ENCODE measurements around the gene CROCC2.

Gene CROCC2

DNA sequence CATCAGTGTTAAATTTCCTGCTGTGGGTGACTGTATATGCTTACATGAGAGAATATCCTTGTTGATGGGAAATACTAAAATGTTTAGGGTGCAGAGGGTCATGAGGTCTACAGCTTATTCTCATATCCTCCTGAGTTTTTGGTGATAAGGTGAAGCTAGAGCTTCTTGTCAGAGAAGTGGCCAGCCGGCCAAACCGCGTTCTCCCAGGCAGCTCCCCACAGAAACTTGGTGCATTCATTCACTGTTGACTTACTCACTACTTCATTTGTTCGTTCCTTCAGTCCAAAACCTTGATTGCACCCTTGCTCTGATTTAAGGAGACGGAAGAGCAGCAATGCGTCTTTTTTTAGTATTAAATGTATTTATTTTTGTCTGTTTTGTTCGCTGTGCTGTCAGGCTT lies 101.0 kb downstream of the CROCC2 start:
- TF ChIP-seq, protein P1, sequence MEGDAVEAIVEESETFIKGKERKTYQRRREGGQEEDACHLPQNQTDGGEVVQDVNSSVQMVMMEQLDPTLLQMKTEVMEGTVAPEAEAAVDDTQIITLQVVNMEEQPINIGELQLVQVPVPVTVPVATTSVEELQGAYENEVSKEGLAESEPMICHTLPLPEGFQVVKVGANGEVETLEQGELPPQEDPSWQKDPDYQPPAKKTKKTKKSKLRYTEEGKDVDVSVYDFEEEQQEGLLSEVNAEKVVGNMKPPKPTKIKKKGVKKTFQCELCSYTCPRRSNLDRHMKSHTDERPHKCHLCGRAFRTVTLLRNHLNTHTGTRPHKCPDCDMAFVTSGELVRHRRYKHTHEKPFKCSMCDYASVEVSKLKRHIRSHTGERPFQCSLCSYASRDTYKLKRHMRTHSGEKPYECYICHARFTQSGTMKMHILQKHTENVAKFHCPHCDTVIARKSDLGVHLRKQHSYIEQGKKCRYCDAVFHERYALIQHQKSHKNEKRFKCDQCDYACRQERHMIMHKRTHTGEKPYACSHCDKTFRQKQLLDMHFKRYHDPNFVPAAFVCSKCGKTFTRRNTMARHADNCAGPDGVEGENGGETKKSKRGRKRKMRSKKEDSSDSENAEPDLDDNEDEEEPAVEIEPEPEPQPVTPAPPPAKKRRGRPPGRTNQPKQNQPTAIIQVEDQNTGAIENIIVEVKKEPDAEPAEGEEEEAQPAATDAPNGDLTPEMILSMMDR (IDR thresholded peaks at IDR 0.05; ENCODE audit: low read depth, low read length), result no peak
- no peak overlapping the region for H3K4me3 ChIP-seq (replicated peaks in 1 of 2; ENCODE audit: low read depth in 2 of 2, low read length in 2 of 2)
- no peak for DNase-seq (ENCODE audit: low read depth in 2 of 2)

DNA sequence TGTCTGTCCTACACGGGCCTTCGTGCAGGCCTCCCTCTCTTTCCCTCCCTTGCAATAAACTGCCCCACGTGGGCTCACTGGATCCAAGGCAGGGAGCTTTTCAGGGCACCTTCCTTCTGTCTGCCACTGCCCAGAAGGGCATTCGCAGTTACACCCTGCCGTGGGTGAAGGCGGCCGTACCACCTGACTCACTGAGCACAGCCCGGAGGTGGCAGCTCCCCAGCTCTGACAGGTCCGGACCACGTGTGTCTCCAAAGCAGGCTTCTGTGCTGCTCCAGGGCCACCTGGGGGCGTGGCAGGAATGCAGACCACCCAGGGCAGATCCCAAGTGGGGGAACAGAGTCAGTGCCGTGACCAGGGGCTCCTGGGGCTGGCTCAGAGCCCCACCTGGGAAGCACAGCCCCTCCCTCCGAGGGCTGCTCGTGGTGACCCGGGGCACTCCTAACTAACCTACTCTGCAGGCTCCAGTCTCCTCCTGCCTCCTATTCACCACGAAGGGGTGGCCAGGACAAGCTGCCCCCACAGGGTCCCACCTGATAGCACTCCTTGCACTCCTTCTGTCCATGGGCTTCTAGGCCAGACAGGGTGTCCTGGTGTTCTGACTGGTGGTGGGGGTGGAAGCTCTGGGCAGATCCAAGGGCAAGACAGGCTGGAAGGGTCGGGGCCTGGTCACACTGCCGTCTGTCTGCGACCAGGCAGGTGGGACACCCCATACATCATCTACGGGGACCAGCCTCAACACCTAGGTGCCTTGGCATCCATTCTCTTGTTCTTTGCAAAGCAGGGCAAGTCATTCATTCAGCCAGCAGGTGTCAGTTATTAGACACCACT lies 102.0 kb downstream of the CROCC2 start:
- DNase-seq (ENCODE audit: low read depth in 2 of 2), result no peak
- no peak overlapping the region for H3K4me3 ChIP-seq (replicated peaks in 1 of 2; ENCODE audit: low read depth in 2 of 2, low read length in 2 of 2)
- TF ChIP-seq, protein P1 (IDR thresholded peaks at IDR 0.05; ENCODE audit: low read depth, low read length), result no peak

DNA sequence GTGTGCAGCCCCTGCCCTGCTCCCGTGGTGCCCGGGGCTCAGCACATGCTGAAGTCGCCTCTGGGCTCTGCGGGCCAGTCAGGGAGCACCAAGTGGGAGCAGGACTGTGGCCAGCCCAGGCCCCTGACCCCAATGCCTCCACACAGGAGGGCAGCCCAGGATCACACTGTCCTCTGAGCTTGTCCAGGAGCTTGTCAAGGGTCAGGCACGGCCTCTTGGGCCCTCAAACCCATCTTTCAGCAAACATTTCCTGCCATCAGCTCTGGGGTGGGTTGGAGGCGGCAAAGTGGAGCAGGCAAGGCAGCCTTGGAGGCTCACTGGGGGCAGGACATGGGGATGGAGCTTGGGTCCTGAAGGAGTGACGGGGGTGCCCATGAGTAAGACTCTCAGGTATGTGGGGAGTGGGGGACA lies 102.6 kb downstream of the CROCC2 start:
- DNase-seq (ENCODE audit: low read depth in 2 of 2), result no peak
- TF ChIP-seq, protein P1 (IDR thresholded peaks at IDR 0.05; ENCODE audit: low read depth, low read length), result no peak
- no peak overlapping the region for H3K4me3 ChIP-seq (replicated peaks in 1 of 2; ENCODE audit: low read depth in 2 of 2, low read length in 2 of 2)

DNA sequence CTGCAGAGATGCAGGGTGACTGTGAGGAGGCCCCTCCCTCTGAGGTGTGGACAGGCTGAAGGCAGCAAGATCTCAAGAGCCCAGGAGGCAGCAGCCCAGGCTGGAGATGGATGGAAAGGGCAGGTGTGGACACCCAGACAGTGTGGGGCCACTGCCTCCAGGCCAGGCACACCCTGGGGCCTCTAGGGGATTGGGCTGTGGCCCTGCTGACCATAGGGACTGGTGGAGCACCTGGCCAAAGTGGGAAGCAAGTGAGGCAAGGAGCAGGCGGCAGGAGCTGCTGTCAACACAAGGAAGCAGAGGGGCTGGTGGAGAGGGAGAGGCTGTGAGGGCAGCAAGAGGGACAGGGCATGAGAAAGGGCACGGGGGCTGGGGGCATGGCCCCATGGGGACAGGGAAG lies 103.1 kb downstream of the CROCC2 start:
- no peak overlapping the region for H3K4me3 ChIP-seq (replicated peaks in 1 of 2; ENCODE audit: low read depth in 2 of 2, low read length in 2 of 2)
- no peak for DNase-seq (ENCODE audit: low read depth in 2 of 2)
- TF ChIP-seq, protein P1 (IDR thresholded peaks at IDR 0.05; ENCODE audit: low read depth, low read length), result no peak

DNA sequence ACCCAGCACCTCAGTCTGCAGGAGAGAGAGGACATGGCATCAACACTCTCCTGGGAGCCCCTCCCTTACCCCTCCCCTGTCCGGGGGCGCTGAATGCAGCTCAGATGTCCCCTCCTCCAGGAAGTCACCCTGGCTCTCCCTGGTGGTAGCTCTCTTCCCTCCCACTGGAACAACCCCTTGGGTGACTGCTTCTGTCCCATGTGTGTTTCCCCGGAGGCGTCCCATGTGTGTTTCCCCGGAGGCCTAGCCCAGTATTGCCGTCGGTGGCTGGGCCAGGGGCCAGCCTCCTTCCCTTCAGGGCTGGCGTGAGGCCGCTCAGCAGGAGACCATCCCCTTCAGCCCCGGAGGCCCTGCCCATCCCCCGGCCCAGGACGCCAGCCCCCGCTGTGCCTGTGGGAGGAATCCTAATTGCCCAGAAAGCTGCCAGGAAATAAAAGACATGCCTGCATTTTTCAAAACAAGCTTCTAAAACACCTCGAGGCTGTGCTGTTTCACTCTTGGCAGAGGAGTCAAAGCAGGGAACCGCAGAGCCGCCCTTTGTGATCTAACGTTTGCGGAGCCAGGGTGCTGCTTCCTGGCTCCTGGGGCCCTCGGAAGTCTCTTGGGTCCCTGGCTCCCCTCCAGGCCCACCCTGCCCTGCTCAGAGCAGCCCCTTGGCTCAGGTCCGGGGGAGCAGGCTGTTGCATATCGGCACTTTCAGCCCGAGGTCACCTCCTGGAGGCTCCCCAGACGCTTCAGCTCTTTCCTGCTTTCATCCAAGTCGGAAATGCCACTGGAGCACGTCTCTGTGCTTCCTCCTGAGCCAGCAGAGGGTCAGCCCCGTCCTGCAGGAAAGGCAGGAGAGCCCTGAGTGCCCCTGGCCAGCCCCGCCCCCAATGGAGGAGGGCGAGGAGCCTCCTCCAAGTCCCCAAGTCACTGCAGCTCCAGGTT lies 103.7 kb downstream of the CROCC2 start:
- DNase-seq (ENCODE audit: low read depth in 2 of 2), result peak; percentile 82 to 97

DNA sequence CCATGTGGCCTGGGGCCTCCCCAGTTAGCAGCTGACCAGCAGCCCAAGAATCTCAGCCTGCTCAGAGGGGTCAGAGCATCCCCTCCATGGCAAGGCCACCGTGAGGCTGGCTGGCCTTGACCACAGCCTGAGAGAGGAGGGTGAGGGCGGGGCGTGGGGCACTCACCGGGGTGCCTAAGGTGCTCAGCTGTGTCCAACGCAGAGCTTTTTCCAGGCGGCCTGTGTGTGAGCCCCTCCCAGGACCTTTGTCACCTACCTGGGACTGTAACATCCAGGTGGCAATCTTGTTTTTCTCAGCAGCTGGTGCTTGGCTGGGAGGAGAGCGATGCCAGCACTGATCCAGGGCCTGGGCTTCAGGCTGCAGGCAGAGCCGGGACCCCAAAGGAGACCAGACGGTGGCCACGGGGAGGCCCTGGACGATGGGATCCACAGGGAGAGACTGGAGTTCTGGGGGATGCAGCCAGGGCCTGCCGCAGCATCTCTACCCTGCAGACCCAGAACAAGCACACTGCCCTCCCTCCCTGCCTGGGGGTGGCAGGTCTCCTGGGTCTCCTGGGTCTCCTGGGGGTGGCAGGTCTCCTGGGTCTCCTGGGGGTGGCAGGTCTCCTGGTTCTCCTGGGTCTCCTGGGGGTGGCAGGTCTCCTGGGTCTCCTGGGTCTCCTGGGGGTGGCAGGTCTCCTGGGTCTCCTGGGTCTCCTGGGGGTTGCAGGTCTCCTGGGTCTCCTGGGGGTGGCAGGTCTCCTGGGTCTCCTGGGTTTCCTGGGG lies 104.6 kb downstream of the CROCC2 start:
- TF ChIP-seq, protein P1 (IDR thresholded peaks at IDR 0.05; ENCODE audit: low read depth, low read length), result no peak
- DNase-seq (ENCODE audit: low read depth in 2 of 2), result no peak
- peak overlapping the region; percentile 21 to 34 for H3K4me3 ChIP-seq (replicated peaks in 1 of 2; ENCODE audit: low read depth in 2 of 2, low read length in 2 of 2)

More for the DNA sequence above, 103.7 kb downstream of the CROCC2 start:
- TF ChIP-seq, protein P1 (IDR thresholded peaks at IDR 0.05; ENCODE audit: low read depth, low read length), result no peak
- peak overlapping the region; percentile 21 to 34 for H3K4me3 ChIP-seq (replicated peaks in 1 of 2; ENCODE audit: low read depth in 2 of 2, low read length in 2 of 2)

All from cardiac fibroblast (primary cell).